Smooth muscle cell (in vitro differentiated cells): ENCODE results near the gene SNAI3. TPM values are rescaled to one million over a fixed set of nuclear protein-coding genes. Genes with fewer than 3 reads are reported as not detected.

Experiments used
- DNase-seq: peaks from one replicate; lab custom pipeline; 2025; ENCODE audit not compliant: unreplicated experiment; lab: John Stamatoyannopoulos, UW
- H2AFZ ChIP-seq: fragments of 200-600 bp; sonication (generic); 2 replicates; pipeline ENCODE4 v1.6.0; 2016; ENCODE audit warnings: antibody characterized with exemption, low read depth, mild to moderate bottlenecking
- H3F3A ChIP-seq: fragments of 200-600 bp; sonication (generic); 2 replicates; pipeline ENCODE4 v1.6.0; 2017; ENCODE audit warnings: antibody characterized with exemption, low read depth
- H3K27ac ChIP-seq: fragments of 200-600 bp; sonication (generic); 2 replicates; pipeline ENCODE4 v1.5.1; 2016; ENCODE audit warnings: low read depth, mild to moderate bottlenecking
- H3K27me3 ChIP-seq: fragments of 200-600 bp; sonication (generic); 2 replicates; pipeline ENCODE4 v1.6.1; 2016; ENCODE audit warnings: low read depth, mild to moderate bottlenecking
- H3K36me3 ChIP-seq: fragments of 200-600 bp; sonication (generic); 2 replicates; pipeline ENCODE4 v1.5.1; 2016; ENCODE audit warnings: low read depth
- H3K4me1 ChIP-seq: fragments of 200-600 bp; sonication (generic); 2 replicates; pipeline ENCODE4 v1.5.1; 2016; ENCODE audit warnings: low read depth
- H3K4me2 ChIP-seq: fragments of 200-600 bp; sonication (generic); 2 replicates; pipeline ENCODE4 v1.6.0; 2016; ENCODE audit warnings: mild to moderate bottlenecking
- H3K4me3 ChIP-seq: fragments of 200-600 bp; sonication (generic); 2 replicates; pipeline ENCODE4 v1.5.1; 2016; ENCODE audit warnings: mild to moderate bottlenecking
- H3K79me2 ChIP-seq: fragments of 200-600 bp; sonication (generic); 2 replicates; pipeline ENCODE4 v1.6.0; 2016; ENCODE audit warnings: low read depth, mild to moderate bottlenecking
- H3K9ac ChIP-seq: fragments of 200-600 bp; sonication (generic); 2 replicates; pipeline ENCODE4 v1.6.0; 2016; ENCODE audit warnings: low read depth
- H3K9me3 ChIP-seq: fragments of 200-600 bp; sonication (generic); replicated peaks from 2 replicates; pipeline ENCODE4 v1.5.1; 2016; ENCODE audit warnings: low read depth
- H4K20me1 ChIP-seq: fragments of 200-600 bp; sonication (generic); 2 replicates; pipeline ENCODE4 v1.6.0; 2016; ENCODE audit warnings: low read depth
- CTCF ChIP-seq: fragments of 200-600 bp; sonication (generic); IDR thresholded peaks from 2 replicates; pipeline ENCODE4 v1.5.1; 2017; ENCODE audit warnings: borderline replicate concordance, mild to moderate bottlenecking, antibody characterized with exemption; ENCODE audit not compliant: insufficient read depth, poor library complexity, severe bottlenecking
- WGBS: methylation state at CpG from one replicate; pipeline ENCODE4 v1.1.7; 2016; ENCODE audit warnings: low lambda C conversion rate; 5-methylcytosine and 5-hydroxymethylcytosine counted together
- polyA plus RNA-seq: library from polyadenylated mRNA; unstranded; fragments of >200 nt; fragmentation: Nextera tagmentation; extraction: Ambion mirVana; gene quantifications from 2 replicates; pipeline ENCODE4 v1.2.1, GENCODE V29; 2016
- total RNA-seq: library from RNA; depleted of rRNA; stranded (reverse); fragments of >200 nt; gene quantifications from 2 replicates; pipeline ENCODE4 v1.2.3, GENCODE V29; 2014

The SNAI3 gene
- total and polyA plus RNA-seq, 2 experiments from 2014 or later, result 0.22 to 1.4 TPM

GRCh38 chr16:88699180-88699579 is 12.9 kb upstream of the SNAI3 start:
- Histone ChIP-seq H3K79me2 (no peaks in the 10 kb centered on the region), H3K9me3 (no peaks in the 10 kb centered on the region), H3K27me3 (no peaks in the 10 kb centered on the region), H3K36me3 (no peaks in the 10 kb centered on the region), H3K27ac (no peak overlapping the region), H3K4me2 (no peak overlapping the region), H2AFZ (no peak overlapping the region), H3K4me1 (no peaks in the 10 kb centered on the region), H3K4me3 (no peak overlapping the region), H3F3A (no peaks in the 10 kb centered on the region), H4K20me1 (no peaks in the 10 kb centered on the region), H3K9ac (no peak overlapping the region)
- 93% methylated on average over 16 of the region's 16 CpGs for WGBS
- no peak for DNase-seq
- no peak for TF ChIP-seq CTCF

- H3K27me3 ChIP-seq, result no peaks in the 10 kb centered on the region
- no peaks in the 10 kb centered on the region for H3K79me2 ChIP-seq
- no peak overlapping the region for H3K27ac ChIP-seq
- 97% methylated on average over 25 of the region's 25 CpGs for WGBS
- no peak overlapping the region for H3K9ac ChIP-seq
- no peaks in the 10 kb centered on the region for H3F3A ChIP-seq
- no peak overlapping the region for H3K4me3 ChIP-seq
- no peak for DNase-seq
- H4K20me1 ChIP-seq, result no peaks in the 10 kb centered on the region
- no peak overlapping the region for H3K4me2 ChIP-seq
- no peaks in the 10 kb centered on the region for H3K9me3 ChIP-seq
- TF ChIP-seq CTCF, result no peak
- H3K4me1 ChIP-seq, result no peaks in the 10 kb centered on the region
- H2AFZ ChIP-seq, result no peak overlapping the region
- no peaks in the 10 kb centered on the region for H3K36me3 ChIP-seq
Observed at GRCh38 chr16:88698646-88699045, 12.3 kb upstream of the SNAI3 start.

GRCh38 chr16:88697831-88698615 is 11.7 kb upstream of the SNAI3 start:
- peak; percentile 30 for TF ChIP-seq CTCF
- Histone ChIP-seq H3K27me3 (no peaks in the 10 kb centered on the region), H3K4me1 (no peaks in the 10 kb centered on the region), H3K36me3 (no peaks in the 10 kb centered on the region), H2AFZ (no peak overlapping the region), H4K20me1 (no peaks in the 10 kb centered on the region), H3K9ac (no peak overlapping the region), H3K9me3 (no peaks in the 10 kb centered on the region), H3K79me2 (no peaks in the 10 kb centered on the region), H3K27ac (no peak overlapping the region), H3F3A (no peaks in the 10 kb centered on the region), H3K4me2 (no peak overlapping the region), H3K4me3 (no peak overlapping the region)
- WGBS, result 95% methylated on average over 33 of the region's 37 CpGs
- no peak for DNase-seq
